ELF-1 (cell line): ENCODE data around the gene FARS2.

Source experiments
- DNase-seq: peaks from one replicate; pipeline ENCODE4 v3.0.0-alpha.2; 2016; ENCODE audit warnings: low read depth, low spot score

Gene FARS2

GRCh38 chr6:5506149-5506548 is 244.8 kb downstream of the FARS2 start:
- DNase-seq: no peak

- DNase-seq: no peak
Measured at GRCh38 chr6:5506597-5506996, 245.3 kb downstream of the FARS2 start.

DNA sequence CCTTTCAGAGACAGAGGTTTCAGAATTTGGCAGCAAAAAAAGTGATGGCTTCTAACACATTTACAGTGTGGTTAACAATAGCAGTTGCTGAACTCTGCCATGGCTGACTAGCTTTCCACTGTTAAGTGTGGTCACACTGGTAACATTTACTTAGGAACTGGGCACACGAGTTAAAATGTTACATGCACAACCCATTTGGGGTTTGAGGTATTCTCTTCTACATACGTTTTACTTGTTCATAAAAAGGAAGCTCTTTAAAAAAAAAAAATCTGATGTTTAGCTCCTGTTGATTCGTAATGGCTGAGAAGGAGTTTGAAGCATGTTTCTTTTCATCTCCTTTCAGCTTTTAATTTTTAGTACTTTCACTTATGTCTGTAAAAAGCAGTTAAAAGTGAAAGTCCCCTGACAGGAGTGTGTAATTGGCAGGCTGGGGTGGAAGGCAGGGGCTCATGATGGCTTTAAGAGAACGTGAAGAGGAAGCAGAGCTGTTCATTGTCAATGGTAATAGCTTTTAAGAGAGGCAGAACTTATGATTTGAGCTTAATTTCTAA is 245.9 kb downstream of the FARS2 start:
- DNase-seq: no peak

- no peak for DNase-seq
Measured at GRCh38 chr6:5509106-5509505, 247.8 kb downstream of the FARS2 start.

DNA sequence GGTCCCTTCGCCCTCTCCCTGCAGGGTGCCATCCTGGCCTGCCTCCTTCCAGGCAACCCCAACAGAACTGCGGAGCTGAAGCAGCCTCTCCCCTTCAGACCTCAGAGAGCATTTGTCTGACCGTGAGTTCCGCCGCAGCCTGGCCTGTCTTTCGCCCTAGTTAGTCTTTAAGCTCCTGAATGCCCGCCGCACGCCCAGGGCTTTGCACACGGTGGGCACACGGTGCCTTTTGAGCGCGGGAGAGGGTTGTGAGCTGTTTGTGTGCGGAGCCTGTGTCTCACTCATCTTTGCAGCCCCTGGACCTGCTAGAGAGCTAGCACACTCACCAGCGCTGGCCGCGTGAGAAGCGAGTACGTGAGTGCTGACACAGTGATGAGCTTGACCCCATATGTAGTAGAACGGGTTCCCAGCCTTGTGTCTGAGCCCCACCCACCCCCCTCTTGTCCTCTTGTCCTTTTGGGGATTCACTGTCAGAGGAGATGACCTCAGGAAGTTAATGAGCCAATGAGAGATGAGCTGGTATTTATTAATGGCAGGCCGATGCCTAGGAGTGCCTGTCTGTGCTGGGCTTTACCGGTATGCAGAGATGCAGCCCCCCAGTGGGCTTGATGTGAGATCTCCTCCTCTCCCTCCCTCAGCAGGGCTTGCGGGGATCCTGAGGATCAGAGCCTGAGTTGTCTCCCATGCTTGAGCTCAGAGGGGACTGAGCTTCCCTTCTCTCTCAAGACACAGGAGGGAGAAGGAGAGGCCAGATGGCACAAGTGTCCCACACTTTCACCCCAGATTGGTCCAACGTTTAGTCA is 249.2 kb downstream of the FARS2 start:
- DNase-seq: peak; percentile 3

- DNase-seq: no peak
Measured at GRCh38 chr6:5511954-5512353, 250.6 kb downstream of the FARS2 start.

DNA sequence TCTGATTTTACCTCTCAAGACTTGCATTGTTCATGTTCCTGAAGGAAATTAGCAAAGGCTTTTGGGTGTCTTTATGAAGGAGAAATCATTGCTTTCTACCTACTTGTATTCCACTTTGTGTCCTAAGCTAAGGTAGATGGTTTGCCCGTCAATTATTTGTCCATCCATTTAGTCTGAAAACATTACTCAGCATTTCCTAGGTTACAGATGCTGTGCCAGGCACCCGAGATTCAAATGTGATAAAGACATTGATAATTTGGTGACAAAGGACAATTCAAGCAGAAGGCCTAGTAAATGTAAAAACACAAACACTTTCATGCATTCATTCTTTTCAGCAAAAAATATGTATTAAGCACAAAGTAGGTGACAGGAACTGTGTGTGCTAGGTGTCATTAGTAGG is 251.1 kb downstream of the FARS2 start:
- no peak for DNase-seq

DNA sequence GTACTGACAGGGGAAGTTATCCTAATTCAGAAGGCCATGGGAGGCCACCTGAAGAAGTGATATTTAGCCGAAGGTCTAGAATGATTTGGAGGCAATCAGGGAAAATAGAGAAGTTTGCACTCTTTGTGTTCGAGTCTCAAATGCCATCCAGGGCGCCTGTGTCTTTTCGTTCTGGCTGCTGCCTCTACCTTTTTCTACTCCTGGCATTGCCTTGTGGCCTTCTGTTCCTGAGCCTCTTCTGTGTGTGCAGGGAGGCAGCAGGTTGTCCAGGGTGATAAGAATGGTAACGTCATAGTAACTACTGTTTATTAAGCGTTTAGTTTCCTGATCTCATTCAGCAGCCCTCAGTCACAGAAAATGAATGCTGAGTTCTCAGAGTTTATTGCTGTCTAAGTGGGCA is 252.1 kb downstream of the FARS2 start:
- DNase-seq: no peak

GRCh38 chr6:5514353-5514752 is 253.0 kb downstream of the FARS2 start:
- no peak for DNase-seq

DNA sequence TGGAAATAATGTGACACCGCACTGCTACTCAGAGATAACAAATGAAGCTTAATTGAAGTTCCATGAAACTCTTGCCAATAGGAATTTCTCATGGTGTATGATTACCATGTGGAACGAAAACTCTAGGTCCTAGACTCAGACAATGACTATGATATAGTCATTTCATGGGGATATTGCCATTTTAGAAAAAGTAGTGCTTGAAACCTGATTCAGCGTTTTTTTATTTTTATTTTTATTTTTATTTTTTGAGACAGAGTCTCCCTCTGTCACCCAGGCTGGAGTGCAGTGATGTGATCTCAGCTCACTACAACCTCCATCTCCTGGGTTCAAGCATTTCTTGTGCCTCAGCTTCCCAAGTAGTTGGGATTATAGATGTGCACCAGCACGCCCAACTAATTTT is 253.9 kb downstream of the FARS2 start:
- no peak for DNase-seq

DNA sequence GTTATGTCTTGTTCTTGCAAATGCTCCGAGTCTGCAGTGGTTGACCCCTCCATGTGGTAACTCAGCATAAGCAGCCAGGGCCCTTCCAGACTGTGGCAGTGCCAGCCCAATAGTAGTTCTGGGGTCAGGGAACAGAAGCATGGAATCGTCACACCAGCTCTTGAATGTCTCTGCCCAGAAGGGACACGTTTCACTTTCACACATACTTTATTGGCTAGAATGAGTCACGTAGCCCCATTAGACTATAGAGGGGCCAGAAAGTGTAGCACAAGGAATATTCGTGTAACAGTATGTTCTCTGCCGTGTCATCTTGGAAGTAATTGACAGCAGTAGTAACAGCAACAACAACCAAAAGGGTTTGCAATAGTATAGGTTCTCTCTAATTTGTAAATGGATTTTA is 254.7 kb downstream of the FARS2 start:
- DNase-seq: no peak

GRCh38 chr6:5517796-5518195 is 256.5 kb downstream of the FARS2 start:
- DNase-seq: no peak

DNA sequence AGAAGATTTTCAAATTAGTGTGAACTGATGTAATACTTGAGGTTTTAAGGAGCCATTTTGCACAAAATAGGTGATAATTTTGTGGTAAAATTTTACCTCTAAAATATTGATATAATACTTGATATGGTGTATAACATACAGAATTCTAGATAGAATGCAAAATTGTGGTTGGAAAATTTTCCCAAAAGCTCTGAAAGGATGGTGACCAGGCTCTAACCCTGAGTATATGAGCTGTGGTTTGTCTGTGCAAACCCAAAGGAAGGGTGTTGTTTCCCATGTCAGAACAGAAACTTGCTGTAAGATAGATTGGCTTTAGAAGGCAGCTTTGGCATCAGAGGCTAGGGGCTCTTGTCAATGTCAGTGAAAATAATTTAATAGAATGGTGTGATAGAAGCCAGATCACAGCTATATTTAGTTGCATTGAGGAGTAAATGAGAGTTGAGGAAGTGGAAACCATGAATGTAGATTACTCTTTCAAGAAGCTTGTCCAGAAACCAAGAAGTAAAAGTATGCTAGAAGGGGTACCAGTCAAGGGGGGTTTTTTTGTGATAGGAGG is 257.7 kb downstream of the FARS2 start:
- DNase-seq: no peak

- no peak for DNase-seq
Measured at GRCh38 chr6:5520796-5521195, 259.5 kb downstream of the FARS2 start.

GRCh38 chr6:5521322-5521721 is 260.0 kb downstream of the FARS2 start:
- DNase-seq: no peak

- no peak for DNase-seq
Measured at GRCh38 chr6:5522147-5522546, 260.8 kb downstream of the FARS2 start.

DNA sequence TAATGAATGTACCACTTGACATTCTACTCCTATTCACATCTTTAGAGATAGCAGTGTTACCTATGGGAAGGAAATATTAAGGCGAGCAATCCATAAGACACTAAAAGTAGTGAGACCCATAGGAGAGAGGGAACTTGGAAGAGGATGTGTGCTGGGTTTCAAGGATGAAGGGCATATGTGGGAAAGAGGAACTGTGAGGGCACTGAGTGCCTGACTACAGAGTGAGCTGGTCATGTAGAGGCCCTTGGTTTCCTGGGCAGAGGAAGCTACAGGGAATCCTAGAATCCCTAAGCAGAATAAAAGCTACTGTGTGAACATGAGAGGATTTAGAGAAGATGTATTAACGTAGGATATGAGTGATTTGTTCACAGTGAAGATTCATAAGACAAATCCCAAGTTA is 262.8 kb downstream of the FARS2 start:
- DNase-seq: no peak

- no peak for DNase-seq
Measured at GRCh38 chr6:5525209-5525608, 263.9 kb downstream of the FARS2 start.

DNA sequence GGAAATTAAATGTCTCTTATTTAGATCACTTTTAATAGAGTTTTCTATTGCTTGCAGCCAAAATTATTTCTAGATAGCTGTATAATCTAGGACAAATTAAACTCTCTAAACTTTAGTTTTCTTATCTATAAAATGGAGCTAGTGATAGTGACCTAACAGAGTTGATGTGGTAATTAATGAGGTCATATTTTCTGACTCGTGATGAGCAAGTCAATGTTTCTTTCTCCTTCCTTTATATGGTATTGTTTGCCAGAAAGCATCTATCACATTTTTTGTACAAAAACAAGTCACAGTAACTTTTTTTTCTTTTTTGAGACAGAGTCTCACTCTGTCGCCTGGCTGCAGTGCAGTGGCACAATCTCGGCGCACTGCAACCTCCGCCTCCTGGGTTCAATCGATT is 267.7 kb downstream of the FARS2 start:
- DNase-seq: no peak

DNA sequence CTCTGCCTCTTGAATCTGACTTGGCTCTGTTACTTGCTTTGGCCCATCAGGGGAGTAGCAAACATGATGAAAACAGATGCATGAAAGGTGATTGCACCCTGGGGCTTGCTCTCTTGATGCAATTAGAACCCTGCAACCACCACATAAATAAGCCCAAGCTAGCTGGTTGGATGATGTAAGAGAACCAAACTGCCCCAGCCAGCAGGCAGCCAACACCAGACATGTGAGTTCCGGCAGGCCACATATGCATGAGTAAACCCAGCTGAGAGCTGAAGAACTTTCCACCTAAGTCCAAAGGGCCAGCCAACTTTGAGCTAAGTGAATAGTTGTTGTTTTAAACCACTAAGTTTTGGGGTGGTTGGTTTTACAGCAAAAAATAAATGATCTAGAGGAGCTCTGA is 268.4 kb downstream of the FARS2 start:
- peak; percentile 28 for DNase-seq

DNA sequence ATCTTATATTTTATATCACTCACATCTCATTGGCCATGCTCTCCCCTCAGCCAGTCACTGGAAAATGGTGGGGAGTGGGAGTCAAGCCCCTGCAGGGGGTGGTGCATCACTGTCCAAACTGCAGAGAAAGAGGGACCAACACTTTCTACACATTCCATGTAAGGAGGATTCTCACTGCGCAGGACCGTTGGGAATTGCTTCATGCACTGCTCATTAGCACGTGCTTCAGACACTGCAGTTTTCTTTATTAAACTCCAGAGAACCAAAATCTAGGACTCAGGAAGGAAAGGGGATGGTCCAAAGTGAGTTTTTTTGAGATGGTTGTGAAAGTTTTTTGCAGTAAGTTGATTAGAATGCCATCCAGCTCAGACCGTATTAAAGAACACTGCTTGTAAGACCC is 269.8 kb downstream of the FARS2 start:
- DNase-seq: no peak

- DNase-seq: no peak
Measured at GRCh38 chr6:5531853-5532375, 270.6 kb downstream of the FARS2 start.

- DNase-seq: no peak
Measured at GRCh38 chr6:5532941-5533340, 271.6 kb downstream of the FARS2 start.
